Measurements from ENCODE around the gene MTHFR.
A peak's percentile ranks its signal among the peaks of the same experiment; 100 is the strongest.

MTHFR gene

DNA sequence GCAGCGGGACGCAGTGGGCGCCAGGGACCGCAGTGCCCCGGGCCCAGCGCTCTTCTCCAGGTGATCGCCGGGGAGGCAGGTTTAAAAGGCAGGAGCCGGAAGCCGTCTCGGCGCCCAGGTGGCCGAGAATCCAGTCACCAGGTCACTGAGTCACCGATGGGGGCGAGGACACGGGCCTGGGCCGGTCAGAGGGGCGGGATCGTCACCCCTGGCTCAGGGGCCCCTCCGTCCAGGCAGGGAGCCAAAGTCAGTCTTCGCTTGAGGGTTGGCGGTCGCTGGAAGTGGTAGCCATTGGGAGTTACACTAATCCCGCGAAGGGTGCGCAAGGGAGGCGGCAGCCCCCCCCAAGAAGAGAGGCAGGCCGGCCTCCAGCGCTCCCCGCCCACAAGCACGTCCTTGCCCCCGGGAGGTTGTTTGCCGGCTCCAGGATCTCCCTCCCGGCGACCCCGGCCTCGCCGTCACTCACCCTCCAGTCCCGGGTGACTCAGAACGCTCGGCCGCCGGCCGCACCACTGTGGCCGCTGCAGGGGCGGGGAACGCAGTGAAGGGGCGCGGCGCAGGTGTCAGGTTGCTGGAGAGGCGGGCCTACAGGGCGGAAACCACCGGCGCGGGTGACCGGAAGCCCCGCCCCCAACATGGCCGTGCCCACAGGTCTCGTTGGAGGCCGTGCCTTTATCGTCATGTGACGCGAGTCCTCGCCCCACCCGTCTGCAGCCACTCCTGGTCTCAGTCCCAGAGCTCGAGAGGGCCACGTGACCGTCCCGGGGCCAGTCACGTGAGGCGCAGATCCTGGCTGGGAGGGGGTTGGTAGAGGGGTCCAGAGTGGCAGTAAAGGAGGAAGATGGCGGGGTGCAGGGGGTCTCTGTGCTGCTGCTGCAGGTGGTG is at the start of gene MTHFR, which contains the start of gene CLCN6:
Gene MTHFR, minus strand, starts transcription at position 543 of the 885 bp plus-strand sequence. CDS start 2,848 bp downstream, outside the sequence.
Gene CLCN6, plus strand, starts transcription at position 770 of the 885 bp plus-strand sequence. Its CDS starts 72 bp downstream, at position 842.
- DNase-seq: peak; percentile 97

DNA sequence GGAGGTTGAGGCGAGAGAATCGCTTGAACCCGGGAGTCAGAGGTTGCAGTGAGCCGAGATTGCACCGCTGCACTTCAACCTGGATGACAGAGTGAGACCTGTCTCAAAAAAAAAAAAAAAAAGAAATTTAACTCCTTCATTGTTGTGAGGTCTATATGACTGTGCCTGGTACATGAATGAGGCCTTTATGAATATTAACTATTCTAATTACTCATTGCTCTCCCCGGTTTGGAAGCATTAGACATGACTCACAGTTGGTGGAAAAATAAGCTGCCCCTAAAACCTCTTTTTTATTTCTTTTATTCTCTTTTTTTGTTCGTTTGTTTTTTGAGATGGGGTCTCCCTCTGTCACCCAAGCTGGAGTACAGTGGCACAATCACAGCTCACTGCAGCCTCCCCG is 49.7 kb upstream of the MTHFR start:
- DNase-seq: no peak

DNA sequence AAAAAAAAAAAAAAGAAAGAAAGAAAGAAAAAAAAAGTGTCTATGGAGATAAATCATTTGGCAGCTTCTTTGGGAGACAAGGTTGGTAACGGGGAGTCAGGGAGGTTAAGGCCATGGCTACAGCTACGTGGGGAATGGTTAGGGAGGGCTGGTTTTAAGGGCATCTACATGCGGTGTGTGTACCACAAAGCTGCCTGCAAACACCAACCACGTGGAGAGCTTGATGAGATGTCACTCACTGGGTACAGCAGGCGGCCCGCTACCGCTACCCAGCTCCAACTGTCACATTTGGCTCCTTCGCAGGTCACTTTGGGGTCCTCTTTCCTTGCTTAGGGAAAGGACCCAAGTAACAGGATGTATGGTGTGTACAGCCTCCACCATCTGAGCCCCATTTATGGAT is 48.8 kb upstream of the MTHFR start:
- DNase-seq: no peak

DNA sequence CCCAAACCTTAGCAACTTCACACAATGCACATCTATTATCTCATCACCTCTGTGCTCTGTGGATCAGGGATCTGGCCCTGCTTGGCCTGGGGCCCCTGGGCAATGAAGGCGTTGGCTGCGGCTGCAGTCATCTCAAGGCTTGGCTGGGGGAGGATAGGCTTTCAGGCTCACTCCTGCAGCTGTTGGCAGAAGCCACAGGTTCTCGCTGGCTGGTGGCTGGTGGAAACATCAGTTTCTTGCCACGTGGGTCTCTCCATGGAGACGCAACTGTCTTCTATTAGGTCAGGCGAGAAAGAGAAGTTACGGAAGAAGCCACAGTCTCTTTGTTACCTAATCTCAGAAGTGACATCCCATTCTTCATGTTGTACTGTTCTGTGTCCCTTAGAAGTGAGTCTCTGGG is 45.4 kb upstream of the MTHFR start:
- DNase-seq: no peak

DNA sequence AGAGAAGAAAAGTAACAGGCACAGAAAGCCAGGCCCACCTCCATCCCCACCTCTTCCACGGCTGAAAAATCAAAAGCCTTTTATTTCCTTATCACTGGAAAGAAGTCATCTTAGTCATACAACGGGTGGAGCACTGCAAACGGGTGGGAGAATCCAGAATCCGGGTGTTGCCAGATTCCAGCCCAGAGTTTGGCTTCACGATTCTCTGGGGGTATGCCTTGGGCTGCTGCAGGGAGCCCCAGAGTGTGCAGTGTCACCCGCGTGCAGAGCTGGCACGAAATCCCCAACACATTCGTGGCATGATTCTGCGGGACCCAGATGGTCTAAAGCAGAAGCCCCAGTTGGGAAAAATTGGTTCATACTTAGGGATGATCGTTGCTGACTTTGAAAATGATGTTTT is 44.4 kb upstream of the MTHFR start:
- DNase-seq: no peak

DNA sequence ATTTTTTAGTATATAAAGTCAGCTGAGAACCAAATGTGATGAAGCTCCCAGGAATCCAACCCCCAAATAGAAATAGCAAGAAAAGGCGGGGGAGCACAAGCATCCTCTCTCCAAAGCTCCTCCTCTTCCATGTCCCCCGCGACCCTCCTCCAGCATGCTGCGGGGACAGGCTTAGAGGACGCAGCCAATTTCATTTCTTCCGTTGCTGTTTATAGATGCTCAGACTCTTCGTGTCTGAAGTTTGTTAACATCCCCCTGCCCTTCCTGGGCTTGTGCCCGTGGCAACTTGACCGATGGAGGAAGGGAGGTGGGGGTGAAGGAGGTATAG is 42.6 kb upstream of the MTHFR start:
- no peak for DNase-seq

DNA sequence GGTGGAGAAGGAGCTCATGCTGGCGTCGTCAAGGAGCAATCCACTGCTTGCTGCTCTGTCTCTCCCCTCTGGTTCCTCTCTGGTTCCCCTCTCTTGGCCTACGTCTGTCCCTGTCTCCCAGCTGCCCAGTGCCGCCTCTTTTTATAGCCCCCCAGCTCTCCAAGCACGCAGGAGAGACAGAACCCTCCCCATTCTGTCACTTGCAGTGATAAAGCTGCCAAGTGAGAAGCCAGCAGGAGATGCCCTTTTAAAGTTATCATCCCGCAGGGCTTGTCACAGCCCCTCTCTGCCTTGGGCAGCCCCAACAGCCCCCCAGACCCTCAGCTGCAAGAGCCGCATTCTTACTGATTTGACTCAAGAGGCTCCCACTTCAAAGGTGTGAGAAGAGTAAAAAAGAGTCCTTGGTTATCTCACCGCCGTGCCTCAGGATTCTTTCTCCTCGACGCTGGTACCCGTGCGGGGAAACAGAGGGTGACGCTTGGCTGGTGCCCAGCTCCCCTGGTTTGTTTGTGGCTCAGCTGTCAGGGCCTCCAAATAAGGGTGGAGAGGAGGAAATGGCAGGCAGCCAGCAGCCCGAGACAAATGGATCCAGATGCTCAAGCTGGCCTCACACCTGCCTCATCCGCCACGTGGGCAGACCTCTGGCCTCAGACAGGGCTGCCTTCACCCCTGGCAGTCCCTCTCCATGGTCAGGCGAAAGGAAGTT is 42.1 kb upstream of the MTHFR start, which contains the start of gene NPPA:
Gene NPPA, minus strand, starts transcription at position 117 of the 706 bp plus-strand sequence. Its CDS starts 99 bp downstream, at position 18.
- DNase-seq: no peak

DNA sequence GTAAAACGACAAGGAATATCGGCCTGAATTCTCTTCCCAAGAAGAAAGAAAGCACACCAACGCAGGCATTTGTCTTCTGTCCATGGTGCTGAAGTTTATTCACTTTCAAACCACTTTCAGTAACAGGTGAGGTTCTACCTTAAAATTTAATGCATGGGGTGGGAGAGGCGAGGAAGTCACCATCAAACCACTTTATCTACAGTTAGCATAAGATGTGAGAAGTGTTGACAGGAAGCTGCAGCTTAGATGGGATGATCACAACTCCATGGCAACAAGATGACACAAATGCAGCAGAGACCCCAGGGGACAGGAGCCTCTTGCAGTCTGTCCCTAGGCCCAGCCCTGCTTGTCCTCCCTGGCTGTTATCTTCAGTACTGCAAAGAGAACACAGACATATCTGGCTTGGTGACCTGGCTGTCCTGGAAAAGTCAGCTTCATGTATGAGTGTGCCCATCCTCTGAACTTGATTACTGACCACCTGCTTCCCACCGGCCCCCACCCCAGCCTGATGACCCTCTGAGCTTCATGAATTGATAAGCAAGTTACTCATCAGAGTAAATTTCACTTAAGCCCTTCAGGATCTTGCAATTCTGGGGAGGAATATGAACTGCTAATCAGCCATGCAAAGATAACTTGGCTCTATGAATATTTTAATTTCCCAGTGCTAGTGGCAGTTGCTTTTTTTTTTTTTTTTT is 40.0 kb upstream of the MTHFR start:
- DNase-seq: no peak

DNA sequence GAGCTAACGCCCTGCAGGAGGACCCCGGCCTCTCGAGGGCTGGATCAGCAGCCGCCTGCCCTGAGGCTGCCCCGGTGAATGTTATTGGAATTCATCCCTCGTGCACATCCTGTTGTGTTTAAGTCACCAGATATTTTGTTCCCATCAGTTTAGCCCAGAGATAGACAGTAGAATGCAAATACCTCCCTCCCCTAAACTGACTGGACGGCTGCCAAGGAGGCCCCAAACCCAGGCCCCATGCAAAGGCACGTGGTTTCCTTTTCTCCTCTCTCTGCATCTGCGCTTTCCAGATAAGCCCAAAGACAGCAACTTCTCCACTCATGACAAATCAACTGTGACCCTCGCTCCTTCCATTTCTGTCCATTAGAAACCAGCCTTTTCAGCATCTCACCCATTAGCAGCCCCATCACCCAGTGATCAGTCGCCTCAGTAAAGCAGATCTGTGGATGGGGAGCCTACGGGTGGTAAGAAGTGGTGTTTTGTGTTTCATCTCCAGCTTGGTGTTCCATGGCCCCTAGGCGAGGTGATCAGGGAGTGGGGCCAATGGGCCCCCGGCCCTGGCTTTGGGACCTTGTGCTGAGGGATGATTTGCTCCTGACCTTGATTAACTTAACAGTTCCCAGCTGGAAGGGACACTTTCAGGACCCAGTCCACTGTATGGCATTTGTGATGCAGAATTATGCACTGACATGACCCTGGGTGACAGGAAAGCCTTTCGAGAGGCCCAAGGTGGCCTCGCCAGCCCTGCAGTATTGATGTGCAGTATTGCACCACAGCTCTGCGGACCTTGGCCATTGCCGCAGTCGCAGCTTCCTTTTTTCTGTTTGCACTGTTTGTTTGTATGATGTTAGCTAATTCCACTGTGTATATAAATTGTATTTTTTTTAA is 36.6 kb upstream of the MTHFR start:
- no peak for DNase-seq

DNA sequence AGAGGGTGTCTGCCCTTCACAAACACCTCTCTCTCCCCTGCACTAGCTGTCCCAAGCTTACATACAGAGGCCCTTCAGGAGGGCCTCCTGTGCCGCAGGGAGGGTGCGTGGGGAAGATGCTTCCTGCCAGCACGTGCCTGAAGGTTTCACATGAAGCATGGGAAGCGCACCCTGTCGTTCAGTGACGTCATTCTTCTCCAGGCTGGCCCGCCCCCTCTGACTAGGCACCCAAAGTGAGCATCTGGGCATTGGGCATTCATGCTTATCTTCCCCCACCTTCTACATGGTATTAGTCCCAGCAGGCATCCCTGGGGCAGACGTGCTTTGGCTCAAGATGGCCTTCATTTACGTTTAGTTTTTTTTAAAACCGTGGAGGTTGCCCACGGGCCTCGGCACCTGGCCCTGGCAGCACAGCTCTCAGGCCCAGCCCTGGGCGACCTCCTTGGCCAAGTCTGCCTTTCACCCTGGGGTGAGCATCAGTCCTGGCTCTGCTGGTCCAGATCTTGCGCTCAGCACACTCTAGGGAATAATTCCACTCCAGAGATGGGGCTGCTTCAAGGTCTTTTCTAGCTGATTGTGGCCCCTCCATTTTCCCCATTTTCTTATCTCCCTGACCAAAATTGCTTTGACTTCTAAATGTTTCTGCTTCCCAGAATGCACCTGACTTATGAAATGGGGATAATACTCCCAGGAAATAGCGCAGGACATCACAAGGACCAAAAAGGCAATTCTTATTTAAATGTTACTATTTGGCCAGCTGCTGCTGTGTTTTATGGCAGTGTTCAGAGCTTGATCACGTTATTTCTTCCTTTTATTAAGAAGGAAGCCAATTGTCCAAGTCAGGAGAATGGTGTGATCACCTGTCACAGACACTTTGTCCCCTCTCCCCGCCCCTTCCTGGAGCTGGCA is 35.7 kb upstream of the MTHFR start:
- DNase-seq: no peak

DNA sequence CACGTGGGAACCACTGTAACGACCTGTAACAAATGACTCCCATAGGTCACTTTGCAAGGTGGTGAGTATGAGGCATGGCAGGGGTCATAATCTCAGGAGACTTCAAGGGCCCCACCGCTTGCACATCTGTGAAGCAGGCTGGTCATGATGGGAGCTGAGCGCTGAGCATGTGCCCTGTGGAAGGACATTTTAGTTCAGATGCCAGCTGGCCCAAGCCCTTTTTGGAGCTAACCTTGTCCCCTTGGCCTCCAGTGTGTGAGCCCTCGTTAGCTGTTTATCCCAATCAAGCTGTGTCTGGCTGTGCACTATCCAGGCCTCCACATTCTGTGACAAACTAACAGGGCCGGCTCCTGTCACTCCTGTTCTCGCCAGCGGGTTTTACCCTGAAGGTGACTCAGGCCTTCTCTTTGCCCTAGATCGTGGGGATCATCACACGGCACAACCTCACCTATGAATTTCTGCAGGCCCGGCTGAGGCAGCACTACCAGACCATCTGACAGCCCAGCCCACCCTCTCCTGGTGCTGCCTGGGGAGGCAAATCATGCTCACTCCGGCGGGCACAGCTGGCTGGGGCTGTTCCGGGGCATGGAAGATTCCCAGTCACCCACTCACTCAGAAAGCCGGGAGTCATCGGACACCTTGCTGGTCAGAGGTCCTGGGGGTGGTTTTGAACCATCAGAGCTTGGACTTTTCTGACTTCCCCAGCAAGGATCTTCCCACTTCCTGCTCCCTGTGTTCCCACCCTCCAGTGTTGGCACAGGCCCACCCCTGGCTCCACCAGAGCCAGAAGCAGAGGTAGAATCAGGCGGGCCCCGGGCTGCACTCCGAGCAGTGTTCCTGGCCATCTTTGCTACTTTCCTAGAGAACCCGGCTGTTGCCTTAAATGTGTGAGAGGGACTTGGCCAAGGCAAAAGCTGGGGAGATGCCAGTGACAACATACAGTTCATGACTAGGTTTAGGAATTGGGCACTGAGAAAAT is 34.3 kb upstream of the MTHFR start:
- DNase-seq: no peak

DNA sequence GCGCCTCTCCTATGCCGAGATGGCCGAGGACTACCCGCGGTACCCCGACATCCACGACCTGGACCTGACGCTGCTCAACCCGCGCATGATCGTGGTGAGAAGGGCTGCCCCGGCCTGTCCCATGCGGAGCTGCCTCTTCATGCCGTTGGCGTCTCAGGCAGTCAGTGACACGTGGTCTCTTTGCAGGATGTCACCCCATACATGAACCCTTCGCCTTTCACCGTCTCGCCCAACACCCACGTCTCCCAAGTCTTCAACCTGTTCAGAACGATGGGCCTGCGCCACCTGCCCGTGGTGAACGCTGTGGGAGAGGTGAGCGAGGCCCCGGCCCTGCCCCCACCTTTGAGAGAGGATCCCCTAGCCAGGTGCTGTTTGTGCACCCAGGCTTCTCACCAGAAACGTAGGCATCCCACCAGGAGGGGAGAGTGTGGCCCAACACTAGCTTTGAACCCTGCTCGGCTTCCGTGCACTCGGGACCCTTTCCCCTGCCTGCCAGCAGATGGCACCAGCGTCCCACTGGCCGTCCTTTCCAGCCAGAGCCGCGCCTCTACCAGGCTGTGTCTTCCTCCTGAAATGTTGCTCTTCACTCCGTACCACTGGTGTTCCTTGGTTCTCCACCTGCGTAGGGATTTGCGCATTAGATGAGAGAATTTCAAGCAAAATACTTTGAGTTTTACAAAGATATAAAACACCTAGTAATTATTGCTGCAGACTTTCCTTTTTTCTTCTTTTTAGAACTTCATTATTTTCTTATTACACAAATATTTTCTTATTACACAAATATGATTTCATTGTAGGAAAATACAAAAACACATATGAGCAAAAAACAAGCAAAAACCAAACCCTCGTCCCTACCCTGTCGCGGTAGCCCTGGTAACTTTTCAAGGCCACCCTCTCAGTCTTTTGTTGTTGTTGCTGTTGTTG is 32.8 kb upstream of the MTHFR start:
- DNase-seq: peak; percentile 50

DNA sequence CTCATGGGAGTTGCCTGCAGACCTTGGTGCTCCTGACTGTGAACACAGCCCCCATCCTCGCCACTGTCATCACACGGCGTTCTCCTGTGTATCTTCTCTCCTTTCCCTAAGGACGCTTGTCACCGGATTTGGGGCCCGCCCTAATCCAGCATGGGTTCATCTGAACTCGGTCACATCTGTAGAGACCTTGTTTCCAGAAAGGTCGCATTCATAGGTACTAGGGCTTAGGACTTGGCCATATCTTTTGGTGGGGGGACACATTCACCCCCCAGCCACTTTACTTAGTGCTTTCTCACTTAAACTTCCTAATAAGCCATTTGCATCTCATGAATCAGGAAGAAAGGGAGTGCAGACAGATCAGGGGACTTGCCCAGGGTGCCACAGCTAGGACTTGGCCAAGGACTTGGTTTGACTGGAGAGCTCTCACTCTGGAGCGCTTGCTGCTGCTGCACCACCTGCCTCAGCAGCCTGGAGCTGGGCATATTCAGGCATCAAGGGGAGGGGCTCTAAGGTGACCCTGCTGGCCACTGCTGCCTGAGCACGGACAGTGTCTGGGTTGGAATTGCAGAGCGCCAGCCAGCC is 32.1 kb upstream of the MTHFR start:
- no peak for DNase-seq

DNA sequence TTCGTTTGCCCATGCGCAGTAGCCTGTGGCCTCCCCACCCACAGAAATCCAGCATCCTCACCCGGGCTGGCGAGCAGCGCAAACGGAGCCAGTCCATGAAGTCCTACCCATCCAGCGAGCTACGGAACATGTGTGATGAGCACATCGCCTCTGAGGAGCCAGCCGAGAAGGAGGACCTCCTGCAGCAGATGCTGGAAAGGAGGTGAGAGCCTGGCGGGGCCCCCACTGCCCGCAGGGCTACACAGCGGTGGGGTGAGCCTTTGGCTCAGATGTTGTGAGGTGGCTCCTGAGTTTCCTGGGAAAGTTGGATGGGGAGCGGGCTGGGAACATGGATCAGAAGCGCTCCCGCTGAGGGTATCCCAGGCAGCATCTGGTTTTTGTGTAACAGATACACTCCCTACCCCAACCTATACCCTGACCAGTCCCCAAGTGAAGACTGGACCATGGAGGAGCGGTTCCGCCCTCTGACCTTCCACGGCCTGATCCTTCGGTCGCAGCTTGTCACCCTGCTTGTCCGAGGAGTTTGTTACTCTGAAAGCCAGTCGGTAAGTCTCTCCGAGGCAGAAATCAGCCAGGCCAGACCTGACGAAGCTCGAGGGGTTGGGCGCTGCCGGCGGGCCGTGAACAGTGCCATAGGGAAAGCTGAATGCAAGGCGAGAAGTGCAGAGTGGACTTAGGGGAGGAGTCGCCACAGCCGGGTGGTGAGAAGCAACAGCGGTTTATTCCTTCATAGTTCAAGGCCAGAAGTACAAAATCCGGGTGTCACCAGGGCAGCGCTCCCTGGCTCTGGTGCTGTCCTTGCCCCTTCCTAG is 31.4 kb upstream of the MTHFR start:
- DNase-seq: no peak

DNA sequence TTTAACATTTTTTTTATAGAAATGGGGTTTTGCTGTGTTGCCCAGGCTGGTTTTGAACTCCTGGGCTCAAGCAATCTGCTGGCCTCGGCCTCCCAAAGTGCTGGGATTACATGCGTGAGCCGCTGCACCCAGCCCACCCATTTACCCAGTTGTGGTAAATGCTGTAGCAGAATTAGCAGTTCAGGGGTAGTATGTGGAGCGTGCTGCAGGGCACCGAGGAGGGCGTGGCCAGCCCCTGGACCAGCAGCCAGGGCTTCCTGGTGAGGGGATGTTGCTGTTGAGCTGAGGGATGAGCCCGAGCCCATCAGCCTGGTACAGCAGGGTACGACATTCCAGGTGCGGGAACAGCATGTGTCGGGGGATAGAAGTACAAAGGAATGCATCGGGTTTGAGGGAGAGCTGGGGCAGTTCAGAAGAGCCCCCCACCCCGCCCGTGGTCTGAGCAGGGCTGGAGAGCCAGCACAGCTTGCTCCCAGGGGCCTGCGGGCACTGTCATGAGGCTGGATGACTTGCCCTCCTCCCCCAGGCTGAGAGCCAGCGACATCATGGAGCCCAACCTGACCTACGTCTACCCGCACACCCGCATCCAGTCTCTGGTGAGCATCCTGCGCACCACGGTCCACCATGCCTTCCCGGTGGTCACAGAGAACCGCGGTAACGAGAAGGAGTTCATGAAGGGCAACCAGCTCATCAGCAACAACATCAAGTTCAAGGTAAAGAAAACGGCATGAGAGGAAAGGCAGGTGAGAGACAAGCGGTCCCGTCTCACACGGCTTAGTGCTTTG is 29.9 kb upstream of the MTHFR start:
- DNase-seq: no peak

DNA sequence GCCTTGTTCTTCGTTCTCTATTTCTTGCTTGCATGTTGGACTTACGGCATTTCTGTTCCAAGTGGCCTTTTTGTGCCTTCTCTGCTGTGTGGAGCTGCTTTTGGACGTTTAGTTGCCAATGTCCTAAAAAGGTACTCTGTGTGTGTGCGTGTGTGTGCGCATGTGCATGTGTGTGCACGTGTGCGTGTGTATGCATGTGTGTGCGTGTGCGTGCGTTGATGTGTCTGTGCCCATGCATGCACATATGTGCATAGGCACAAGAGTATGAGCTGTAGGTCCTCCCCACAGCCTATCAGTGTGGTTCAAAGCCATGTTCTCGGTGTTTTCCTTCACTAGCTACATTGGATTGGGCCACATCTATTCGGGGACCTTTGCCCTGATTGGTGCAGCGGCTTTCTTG is 28.1 kb upstream of the MTHFR start:
- DNase-seq: no peak

DNA sequence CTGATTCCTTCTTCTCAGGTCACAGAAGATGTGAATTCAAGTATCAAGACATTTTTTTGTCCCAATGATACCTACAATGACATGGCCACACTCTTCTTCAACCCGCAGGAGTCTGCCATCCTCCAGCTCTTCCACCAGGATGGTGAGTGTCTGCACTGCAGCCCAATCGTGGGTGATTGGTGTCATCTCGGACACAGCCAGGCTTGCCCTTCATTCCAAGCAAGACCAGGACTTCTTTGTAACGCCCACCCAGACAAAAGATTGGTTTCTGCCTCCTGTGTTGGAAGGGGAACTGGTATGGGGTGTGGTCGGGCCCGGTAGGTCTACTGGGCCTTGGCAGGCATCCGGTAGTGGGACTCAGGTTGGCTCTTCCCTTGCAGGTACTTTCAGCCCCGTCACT is 27.7 kb upstream of the MTHFR start:
- DNase-seq: no peak

Data from NCI-H1048 (cell line).